Glutamatergic neuron (in vitro differentiated cells): ENCODE results near the gene RETREG3. TPM values are rescaled to one million over a fixed set of nuclear protein-coding genes. Genes with fewer than 3 reads are reported as not detected.
"Not testable (repeated sequence)": the region's sequence is repeated elsewhere in the genome, so short reads cannot be mapped to it uniquely, and the experiment has no call there.

ENCODE experiments used
- DNase-seq: peaks from one replicate; pipeline ENCODE4 v3.0.0; 2022
- H3K27ac Mint-ChIP-seq: one replicate; pipeline ENCODE4 v1.8.0; 2020; ENCODE audit warnings: mild to moderate bottlenecking, mixed read lengths, inconsistent platforms; ENCODE audit not compliant: unreplicated experiment
- H3K27me3 Mint-ChIP-seq: one replicate; pipeline ENCODE4 v1.8.0; 2020; ENCODE audit warnings: mild to moderate bottlenecking, moderate library complexity, mixed read lengths, inconsistent platforms; ENCODE audit not compliant: unreplicated experiment
- H3K36me3 Mint-ChIP-seq: one replicate; pipeline ENCODE4 v1.8.0; 2020; ENCODE audit warnings: mild to moderate bottlenecking, mixed read lengths, inconsistent platforms; ENCODE audit not compliant: unreplicated experiment
- H3K4me1 Mint-ChIP-seq: one replicate; pipeline ENCODE4 v1.8.0; 2020; ENCODE audit warnings: mild to moderate bottlenecking, low read depth, mixed read lengths, inconsistent platforms; ENCODE audit not compliant: unreplicated experiment
- H3K4me3 Mint-ChIP-seq: one replicate; pipeline ENCODE4 v1.8.0; 2020; ENCODE audit warnings: mild to moderate bottlenecking, mixed read lengths, inconsistent platforms; ENCODE audit not compliant: unreplicated experiment
- H3K9me3 Mint-ChIP-seq: one replicate; pipeline ENCODE4 v1.8.0; 2020; ENCODE audit warnings: mild to moderate bottlenecking, moderate library complexity, mixed read lengths, inconsistent platforms; ENCODE audit not compliant: unreplicated experiment
- total RNA-seq: library from RNA; stranded (reverse); fragmentation: NEBNext Ultra II Directional; extraction: Animal tissue kit (Norgen Biotek cat#: 25700); gene quantifications from one replicate; pipeline ENCODE4 v1.2.1, GENCODE V29; 2021; ENCODE audit not compliant: unreplicated experiment
- TF ChIP-seq, protein P1 (sequence below): fragments of 200-600 bp; sonication (generic); IDR thresholded peaks from one replicate; pipeline ENCODE4 v1.5.0; 2021; ENCODE audit not compliant: partially characterized antibody, unreplicated experiment

RETREG3 gene
- total RNA-seq, 1 donor from 2014 or later, result 88.2 TPM

DNA sequence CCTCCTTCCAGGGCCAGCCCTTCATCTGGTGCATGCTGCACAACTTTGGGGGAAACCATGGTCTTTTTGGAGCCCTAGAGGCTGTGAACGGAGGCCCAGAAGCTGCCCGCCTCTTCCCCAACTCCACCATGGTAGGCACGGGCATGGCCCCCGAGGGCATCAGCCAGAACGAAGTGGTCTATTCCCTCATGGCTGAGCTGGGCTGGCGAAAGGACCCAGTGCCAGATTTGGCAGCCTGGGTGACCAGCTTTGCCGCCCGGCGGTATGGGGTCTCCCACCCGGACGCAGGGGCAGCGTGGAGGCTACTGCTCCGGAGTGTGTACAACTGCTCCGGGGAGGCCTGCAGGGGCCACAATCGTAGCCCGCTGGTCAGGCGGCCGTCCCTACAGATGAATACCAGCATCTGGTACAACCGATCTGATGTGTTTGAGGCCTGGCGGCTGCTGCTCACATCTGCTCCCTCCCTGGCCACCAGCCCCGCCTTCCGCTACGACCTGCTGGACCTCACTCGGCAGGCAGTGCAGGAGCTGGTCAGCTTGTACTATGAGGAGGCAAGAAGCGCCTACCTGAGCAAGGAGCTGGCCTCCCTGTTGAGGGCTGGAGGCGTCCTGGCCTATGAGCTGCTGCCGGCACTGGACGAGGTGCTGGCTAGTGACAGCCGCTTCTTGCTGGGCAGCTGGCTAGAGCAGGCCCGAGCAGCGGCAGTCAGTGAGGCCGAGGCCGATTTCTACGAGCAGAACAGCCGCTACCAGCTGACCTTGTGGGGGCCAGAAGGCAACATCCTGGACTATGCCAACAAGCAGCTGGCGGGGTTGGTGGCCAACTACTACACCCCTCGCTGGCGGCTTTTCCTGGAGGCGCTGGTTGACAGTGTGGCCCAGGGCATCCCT is 65.7 kb downstream of the RETREG3 start:
- H3K27ac Mint-ChIP-seq, result peak overlapping the region; percentile 52
- H3K9me3 Mint-ChIP-seq, result peaks cover 8% of the 10 kb centered on the region
- no peaks in the 10 kb centered on the region for H3K36me3 Mint-ChIP-seq
- peaks cover 10% of the 10 kb centered on the region for H3K27me3 Mint-ChIP-seq
- TF ChIP-seq, protein P1, sequence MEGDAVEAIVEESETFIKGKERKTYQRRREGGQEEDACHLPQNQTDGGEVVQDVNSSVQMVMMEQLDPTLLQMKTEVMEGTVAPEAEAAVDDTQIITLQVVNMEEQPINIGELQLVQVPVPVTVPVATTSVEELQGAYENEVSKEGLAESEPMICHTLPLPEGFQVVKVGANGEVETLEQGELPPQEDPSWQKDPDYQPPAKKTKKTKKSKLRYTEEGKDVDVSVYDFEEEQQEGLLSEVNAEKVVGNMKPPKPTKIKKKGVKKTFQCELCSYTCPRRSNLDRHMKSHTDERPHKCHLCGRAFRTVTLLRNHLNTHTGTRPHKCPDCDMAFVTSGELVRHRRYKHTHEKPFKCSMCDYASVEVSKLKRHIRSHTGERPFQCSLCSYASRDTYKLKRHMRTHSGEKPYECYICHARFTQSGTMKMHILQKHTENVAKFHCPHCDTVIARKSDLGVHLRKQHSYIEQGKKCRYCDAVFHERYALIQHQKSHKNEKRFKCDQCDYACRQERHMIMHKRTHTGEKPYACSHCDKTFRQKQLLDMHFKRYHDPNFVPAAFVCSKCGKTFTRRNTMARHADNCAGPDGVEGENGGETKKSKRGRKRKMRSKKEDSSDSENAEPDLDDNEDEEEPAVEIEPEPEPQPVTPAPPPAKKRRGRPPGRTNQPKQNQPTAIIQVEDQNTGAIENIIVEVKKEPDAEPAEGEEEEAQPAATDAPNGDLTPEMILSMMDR, result no peak
- DNase-seq, result peak; percentile 67
- peaks cover 4% of the 10 kb centered on the region for H3K4me1 Mint-ChIP-seq
- H3K4me3 Mint-ChIP-seq, result no peak overlapping the region

DNA sequence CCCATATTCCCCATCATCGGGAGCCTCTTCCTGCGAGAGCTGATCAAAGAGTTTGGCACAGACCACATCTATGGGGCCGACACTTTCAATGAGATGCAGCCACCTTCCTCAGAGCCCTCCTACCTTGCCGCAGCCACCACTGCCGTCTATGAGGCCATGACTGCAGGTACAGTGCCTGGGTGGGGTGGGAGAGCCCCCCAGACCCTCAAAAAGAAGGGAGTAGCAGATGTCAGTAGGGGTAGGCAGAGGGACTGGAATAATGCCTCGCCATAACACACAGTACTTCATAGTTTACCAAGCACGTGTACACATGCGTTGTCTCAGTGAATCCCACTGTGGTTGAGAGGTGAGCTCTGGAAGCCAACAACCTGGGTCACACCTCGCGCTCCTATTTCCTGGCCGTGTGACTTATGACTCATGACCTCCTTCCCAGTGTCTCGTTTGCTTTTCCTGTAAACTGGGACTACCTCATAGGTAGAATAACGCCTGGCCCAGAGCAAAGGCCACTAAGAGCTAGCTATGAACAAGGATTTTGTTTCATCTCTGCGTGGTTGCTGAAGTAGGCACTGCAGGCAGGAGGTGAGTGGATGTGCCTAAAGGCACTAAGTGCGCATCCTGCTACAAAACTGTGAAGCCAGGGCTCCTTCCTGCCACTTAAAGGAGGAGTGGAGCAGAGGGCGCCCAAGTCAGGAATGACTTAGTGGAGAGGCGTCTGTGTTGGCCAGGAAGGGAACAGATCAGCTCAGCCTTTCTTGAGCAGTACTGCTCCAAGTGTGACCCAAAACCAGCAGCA is 67.9 kb downstream of the RETREG3 start:
- Mint-ChIP-seq H3K27me3 (peaks cover 17% of the 10 kb centered on the region), H3K4me1 (peaks cover 10% of the 10 kb centered on the region), H3K27ac (peak overlapping the region; percentile 33), H3K9me3 (peaks cover 20% of the 10 kb centered on the region), H3K36me3 (no peaks in the 10 kb centered on the region), H3K4me3 (no peak overlapping the region)
- TF ChIP-seq, protein P1, result no peak
- DNase-seq, result no peak

DNA sequence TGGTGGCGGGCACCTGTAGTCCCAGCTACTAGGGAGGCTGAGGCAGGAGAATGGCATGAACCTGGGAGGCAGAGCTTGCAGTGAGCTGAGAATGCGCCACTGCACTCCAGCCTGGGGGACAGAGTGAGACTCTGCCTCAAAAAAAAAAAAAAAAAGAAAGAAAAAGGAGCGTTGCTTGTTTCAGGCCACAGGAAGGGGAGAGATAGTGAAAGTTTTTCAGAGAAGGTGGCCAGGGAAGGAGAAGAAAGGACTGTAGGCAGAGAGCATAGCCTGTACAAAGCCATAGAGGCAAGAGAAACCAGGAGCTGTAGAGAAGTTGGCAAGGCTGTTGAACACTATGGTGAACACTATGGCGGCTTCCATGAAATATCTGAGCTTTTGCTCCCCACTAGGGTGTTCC is 68.6 kb downstream of the RETREG3 start:
- Mint-ChIP-seq H3K4me1 (peaks cover 13% of the 10 kb centered on the region), H3K27me3 (peaks cover 17% of the 10 kb centered on the region), H3K9me3 (peaks cover 20% of the 10 kb centered on the region)
- not testable (repeated sequence) for DNase-seq, H3K27ac Mint-ChIP-seq, H3K4me3 Mint-ChIP-seq, H3K36me3 Mint-ChIP-seq

DNA sequence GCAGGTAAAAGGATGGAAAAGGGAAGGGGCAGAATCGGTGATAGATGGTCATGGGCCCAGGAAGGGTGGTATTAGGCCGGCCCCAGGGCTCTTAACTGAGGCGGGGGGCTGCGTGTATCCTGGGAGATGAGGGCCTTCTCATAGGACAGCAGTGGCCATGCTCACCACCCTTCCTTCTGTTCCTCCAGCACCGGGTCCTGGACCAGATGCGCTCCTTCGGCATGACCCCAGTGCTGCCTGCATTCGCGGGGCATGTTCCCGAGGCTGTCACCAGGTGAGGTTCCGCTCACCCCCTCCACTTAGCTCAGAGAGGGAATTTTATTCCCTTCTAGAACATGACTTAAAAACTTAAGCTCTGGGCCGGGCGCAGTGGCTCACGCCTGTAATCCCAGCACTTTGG is 70.7 kb downstream of the RETREG3 start:
- TF ChIP-seq, protein P1, result no peak
- H3K27me3 Mint-ChIP-seq, result peaks cover 12% of the 10 kb centered on the region
- no peaks in the 10 kb centered on the region for H3K36me3 Mint-ChIP-seq
- DNase-seq, result no peak
- H3K4me1 Mint-ChIP-seq, result peaks cover 20% of the 10 kb centered on the region
- peaks cover 12% of the 10 kb centered on the region for H3K9me3 Mint-ChIP-seq
- H3K4me3 Mint-ChIP-seq, result no peak overlapping the region
- peak overlapping the region; percentile 100 for H3K27ac Mint-ChIP-seq

DNA sequence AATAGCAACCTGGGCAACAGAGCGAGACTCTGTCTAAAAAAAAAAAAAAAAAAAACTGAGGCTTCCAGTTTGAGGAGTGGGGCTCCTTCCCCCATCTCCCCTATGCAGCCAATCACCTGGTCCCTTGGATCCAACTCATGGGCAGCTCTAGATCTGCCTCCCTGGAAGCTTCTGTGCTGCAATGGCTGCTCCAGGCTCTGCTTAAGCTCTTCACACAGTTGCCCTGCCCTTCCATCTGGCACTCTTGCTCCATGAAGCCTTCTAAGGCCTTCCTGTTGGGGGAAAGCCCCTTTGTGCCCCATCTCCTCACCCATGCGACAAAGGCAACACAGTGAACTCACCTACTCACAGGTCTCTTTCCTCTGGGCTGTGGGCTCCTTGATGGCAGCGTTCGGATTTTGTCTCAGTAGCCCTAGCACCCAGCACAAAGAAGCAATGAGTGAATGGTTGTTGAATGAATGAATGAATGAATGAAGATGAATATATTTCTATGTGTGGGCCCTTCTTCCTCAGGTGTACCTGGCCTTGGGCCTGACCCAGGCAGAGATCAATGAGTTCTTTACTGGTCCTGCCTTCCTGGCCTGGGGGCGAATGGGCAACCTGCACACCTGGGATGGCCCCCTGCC is 71.2 kb downstream of the RETREG3 start:
- peaks cover 22% of the 10 kb centered on the region for H3K4me1 Mint-ChIP-seq
- H3K27me3 Mint-ChIP-seq, result peaks cover 11% of the 10 kb centered on the region
- H3K36me3 Mint-ChIP-seq, result no peaks in the 10 kb centered on the region
- peak overlapping the region; percentile 94 for H3K4me3 Mint-ChIP-seq
- no peak for DNase-seq
- H3K9me3 Mint-ChIP-seq, result peaks cover 11% of the 10 kb centered on the region
- TF ChIP-seq, protein P1, result no peak
- peak overlapping the region; percentile 100 for H3K27ac Mint-ChIP-seq
